ENCODE results near the gene BAZ1B. TPM values are rescaled to one million over a fixed set of nuclear protein-coding genes. Genes with fewer than 3 reads are reported as not detected.

The BAZ1B gene
- total RNA-seq, 5 donors from 2014 or later (not counting 1 experiment from before 2014, with no cell fraction given): 57.1 to 64.5 (median 63.0) TPM

GRCh38 chr7:73448609-73449008, 73.5 kb downstream of the BAZ1B start:
- Histone ChIP-seq H3K27ac (ENCODE audit: low read length) (no peak overlapping the region), H3K27me3 (replicated peaks in 1 of 2; ENCODE audit: control insufficient read depth in 2 of 2, extremely low read depth in 1 of 2, insufficient read depth in 2 of 2, low read length in 1 of 2) (no peaks in the 10 kb centered on the region), H3K4me3 (ENCODE audit: control insufficient read depth in 1 of 2, extremely low read depth in 1 of 2, low read length in 1 of 2) (no peak overlapping the region), H3K36me3 (ENCODE audit: control insufficient read depth in 2 of 2, extremely low read depth in 1 of 2, insufficient read depth in 1 of 2, low read length in 1 of 2) (peaks cover 14 to 87% of the 10 kb centered on the region in 2 donors), H3K9me3 (no peaks in the 10 kb centered on the region), H3K4me1 (ENCODE audit: control insufficient read depth in 1 of 2, extremely low read depth in 1 of 2, insufficient read depth in 2 of 2, low read length in 2 of 2) (no peaks in the 10 kb centered on the region)
- Mint-ChIP-seq H3K27ac (no peak overlapping the region), H3K9me3 (no peaks in the 10 kb centered on the region), H3K4me3 (no peak overlapping the region), H3K27me3 (no peaks in the 10 kb centered on the region), H3K36me3 (peaks cover 49% of the 10 kb centered on the region), H3K4me1 (peaks cover 12 to 14% (median 13%) of the 10 kb centered on the region in 3 donors)
- DNase-seq (no peak), ATAC-seq (replicated peaks in 1 of 4) (no peak)
- CTCF ChIA-PET: interaction anchor here in 1 of 2 donors (0.7 kb wide), 1 partner anchor 8 kb away, joined by 3 read pairs; no protein-coding TSS in a partner anchor
- POLR2A ChIA-PET: no interaction called here
- 92% methylated on average over 4 of the region's 4 CpGs for WGBS (ENCODE audit: insufficient coverage)

GRCh38 chr7:73447121-73447733, 74.9 kb downstream of the BAZ1B start:
- Mint-ChIP-seq H3K9me3 (no peaks in the 10 kb centered on the region), H3K36me3 (peaks cover 60% of the 10 kb centered on the region), H3K4me3 (no peak overlapping the region), H3K4me1 (peaks cover 12 to 14% (median 13%) of the 10 kb centered on the region in 3 donors), H3K27me3 (no peaks in the 10 kb centered on the region), H3K27ac (peak overlapping the region in 1 of 2 donors; percentile 28)
- no peaks in the 10 kb centered on the region for H3K4me1 ChIP-seq (ENCODE audit: control insufficient read depth in 1 of 2, extremely low read depth in 1 of 2, insufficient read depth in 2 of 2, low read length in 2 of 2)
- ChIA-PET CTCF (interaction anchor here in 1 of 2 donors (0.6 kb wide), 1 partner anchor 415 kb away, joined by 5 read pairs; no protein-coding TSS in a partner anchor), POLR2A (no interaction called here)
- no peak overlapping the region for H3K4me3 ChIP-seq (ENCODE audit: control insufficient read depth in 1 of 2, extremely low read depth in 1 of 2, low read length in 1 of 2)
- no peaks in the 10 kb centered on the region for H3K27me3 ChIP-seq (replicated peaks in 1 of 2; ENCODE audit: control insufficient read depth in 2 of 2, extremely low read depth in 1 of 2, insufficient read depth in 2 of 2, low read length in 1 of 2)
- ATAC-seq (replicated peaks in 1 of 4) (no peak), DNase-seq (no peak)
- no peaks in the 10 kb centered on the region for H3K9me3 ChIP-seq
- 91% methylated on average over 4 of the region's 5 CpGs for WGBS (ENCODE audit: insufficient coverage)
- no peak overlapping the region for H3K27ac ChIP-seq (ENCODE audit: low read length)
- peaks cover 19 to 91% of the 10 kb centered on the region in 2 donors for H3K36me3 ChIP-seq (ENCODE audit: control insufficient read depth in 2 of 2, extremely low read depth in 1 of 2, insufficient read depth in 1 of 2, low read length in 1 of 2)

GRCh38 chr7:73446682-73447081, 75.4 kb downstream of the BAZ1B start:
- H3K36me3 Mint-ChIP-seq: peaks cover 62% of the 10 kb centered on the region
- Histone ChIP-seq H3K36me3 (ENCODE audit: control insufficient read depth in 2 of 2, extremely low read depth in 1 of 2, insufficient read depth in 1 of 2, low read length in 1 of 2) (peaks cover 21 to 93% of the 10 kb centered on the region in 2 donors), H3K9me3 (no peaks in the 10 kb centered on the region), H3K27me3 (replicated peaks in 1 of 2; ENCODE audit: control insufficient read depth in 2 of 2, extremely low read depth in 1 of 2, insufficient read depth in 2 of 2, low read length in 1 of 2) (no peaks in the 10 kb centered on the region), H3K4me3 (ENCODE audit: control insufficient read depth in 1 of 2, extremely low read depth in 1 of 2, low read length in 1 of 2) (no peak overlapping the region), H3K4me1 (ENCODE audit: control insufficient read depth in 1 of 2, extremely low read depth in 1 of 2, insufficient read depth in 2 of 2, low read length in 2 of 2) (no peaks in the 10 kb centered on the region), H3K27ac (ENCODE audit: low read length) (no peak overlapping the region)
- peak overlapping the region; percentile 15 to 22 for H3K27ac Mint-ChIP-seq
- ChIA-PET POLR2A (no interaction called here), CTCF (no interaction called here)
- DNase-seq (no peak), ATAC-seq (replicated peaks in 1 of 4) (no peak)
- no peaks in the 10 kb centered on the region for H3K27me3 Mint-ChIP-seq
- no CpG with 5 or more reads among the region's 4 CpGs for WGBS (ENCODE audit: insufficient coverage)
- H3K4me1 Mint-ChIP-seq: peaks cover 9 to 13% (median 12%) of the 10 kb centered on the region in 3 donors
- H3K4me3 Mint-ChIP-seq: no peak overlapping the region
- H3K9me3 Mint-ChIP-seq: no peaks in the 10 kb centered on the region

- no peaks in the 10 kb centered on the region for H3K9me3 ChIP-seq
- no peak overlapping the region for H3K27ac ChIP-seq (ENCODE audit: low read length)
- 95% methylated on average over 6 of the region's 12 CpGs for WGBS (ENCODE audit: insufficient coverage)
- DNase-seq: no peak
- no peak overlapping the region for H3K4me3 ChIP-seq (ENCODE audit: control insufficient read depth in 1 of 2, extremely low read depth in 1 of 2, low read length in 1 of 2)
- H3K36me3 ChIP-seq (ENCODE audit: control insufficient read depth in 2 of 2, extremely low read depth in 1 of 2, insufficient read depth in 1 of 2, low read length in 1 of 2): peaks cover 18 to 83% of the 10 kb centered on the region in 2 donors
- Mint-ChIP-seq H3K27me3 (no peaks in the 10 kb centered on the region), H3K36me3 (peaks cover 49% of the 10 kb centered on the region), H3K27ac (no peak overlapping the region), H3K4me1 (peaks cover 0 to 1% (median under 1%) of the 10 kb centered on the region in 3 donors), H3K9me3 (no peaks in the 10 kb centered on the region), H3K4me3 (no peak overlapping the region)
- ChIA-PET POLR2A (no interaction called here), CTCF (interaction anchor here (0.6 kb wide), 3 partner anchors 8 to 631 kb away, joined by 3 to 7 read pairs (median 3); no protein-coding TSS in a partner anchor)
- H3K4me1 ChIP-seq (ENCODE audit: control insufficient read depth in 1 of 2, extremely low read depth in 1 of 2, insufficient read depth in 2 of 2, low read length in 2 of 2): no peaks in the 10 kb centered on the region
- ATAC-seq (replicated peaks in 1 of 4): no peak
- no peaks in the 10 kb centered on the region for H3K27me3 ChIP-seq (replicated peaks in 1 of 2; ENCODE audit: control insufficient read depth in 2 of 2, extremely low read depth in 1 of 2, insufficient read depth in 2 of 2, low read length in 1 of 2)
Observed at GRCh38 chr7:73443548-73444255, 78.4 kb downstream of the BAZ1B start.

GRCh38 chr7:73442903-73443500, 79.1 kb downstream of the BAZ1B start:
- no peak overlapping the region for H3K4me3 Mint-ChIP-seq
- no peaks in the 10 kb centered on the region for H3K9me3 Mint-ChIP-seq
- DNase-seq (no peak), ATAC-seq (replicated peaks in 1 of 4) (no peak)
- H3K27ac ChIP-seq (ENCODE audit: low read length): no peak overlapping the region
- H3K36me3 ChIP-seq (ENCODE audit: control insufficient read depth in 2 of 2, extremely low read depth in 1 of 2, insufficient read depth in 1 of 2, low read length in 1 of 2): peaks cover 15 to 76% of the 10 kb centered on the region in 2 donors
- H3K9me3 ChIP-seq: no peaks in the 10 kb centered on the region
- no peak overlapping the region for H3K27ac Mint-ChIP-seq
- peaks cover 42% of the 10 kb centered on the region for H3K36me3 Mint-ChIP-seq
- POLR2A ChIA-PET: no interaction called here
- H3K27me3 ChIP-seq (replicated peaks in 1 of 2; ENCODE audit: control insufficient read depth in 2 of 2, extremely low read depth in 1 of 2, insufficient read depth in 2 of 2, low read length in 1 of 2): no peaks in the 10 kb centered on the region
- no peak overlapping the region for H3K4me3 ChIP-seq (ENCODE audit: control insufficient read depth in 1 of 2, extremely low read depth in 1 of 2, low read length in 1 of 2)
- 99% methylated on average over 9 of the region's 11 CpGs for WGBS (ENCODE audit: insufficient coverage)
- CTCF ChIA-PET: interaction anchor here (0.6 kb wide), 2 partner anchors 9 to 272 kb away, joined by 3 read pairs; no protein-coding TSS in a partner anchor
- no peaks in the 10 kb centered on the region for H3K4me1 ChIP-seq (ENCODE audit: control insufficient read depth in 1 of 2, extremely low read depth in 1 of 2, insufficient read depth in 2 of 2, low read length in 2 of 2)
- no peaks in the 10 kb centered on the region for H3K4me1 Mint-ChIP-seq
- no peaks in the 10 kb centered on the region for H3K27me3 Mint-ChIP-seq

GRCh38 chr7:73442222-73442902, 79.7 kb downstream of the BAZ1B start:
- no peaks in the 10 kb centered on the region for H3K4me1 Mint-ChIP-seq
- Histone ChIP-seq H3K36me3 (ENCODE audit: control insufficient read depth in 2 of 2, extremely low read depth in 1 of 2, insufficient read depth in 1 of 2, low read length in 1 of 2) (peaks cover 12 to 70% of the 10 kb centered on the region in 2 donors), H3K4me3 (ENCODE audit: control insufficient read depth in 1 of 2, extremely low read depth in 1 of 2, low read length in 1 of 2) (no peak overlapping the region), H3K4me1 (ENCODE audit: control insufficient read depth in 1 of 2, extremely low read depth in 1 of 2, insufficient read depth in 2 of 2, low read length in 2 of 2) (no peaks in the 10 kb centered on the region), H3K27me3 (replicated peaks in 1 of 2; ENCODE audit: control insufficient read depth in 2 of 2, extremely low read depth in 1 of 2, insufficient read depth in 2 of 2, low read length in 1 of 2) (no peaks in the 10 kb centered on the region), H3K9me3 (no peaks in the 10 kb centered on the region), H3K27ac (ENCODE audit: low read length) (no peak overlapping the region)
- ATAC-seq (replicated peaks in 1 of 4) (no peak), DNase-seq (no peak)
- ChIA-PET CTCF (interaction anchor here in 1 of 2 donors (1.2 kb wide), 1 partner anchor 9 kb away, joined by 4 read pairs; no protein-coding TSS in a partner anchor), POLR2A (no interaction called here)
- peak overlapping the region; percentile 24 to 36 for H3K27ac Mint-ChIP-seq
- H3K4me3 Mint-ChIP-seq: no peak overlapping the region
- no peaks in the 10 kb centered on the region for H3K9me3 Mint-ChIP-seq
- 95% methylated on average over 10 of the region's 13 CpGs for WGBS (ENCODE audit: insufficient coverage)
- peaks cover 39% of the 10 kb centered on the region for H3K36me3 Mint-ChIP-seq
- H3K27me3 Mint-ChIP-seq: no peaks in the 10 kb centered on the region

All from T-cell (primary cell).